ENCODE measurements around the gene UBE2Q2. TPM values are rescaled to one million over a fixed set of nuclear protein-coding genes. Genes with fewer than 3 reads are reported as not detected.

UBE2Q2 gene
- total and polyA plus RNA-seq, 9 of the 15 experiments (the other 6 are each of a cell fraction or from before 2014, with no cell fraction given) = 6.2 to 24.0 (median 16.2) TPM

DNA sequence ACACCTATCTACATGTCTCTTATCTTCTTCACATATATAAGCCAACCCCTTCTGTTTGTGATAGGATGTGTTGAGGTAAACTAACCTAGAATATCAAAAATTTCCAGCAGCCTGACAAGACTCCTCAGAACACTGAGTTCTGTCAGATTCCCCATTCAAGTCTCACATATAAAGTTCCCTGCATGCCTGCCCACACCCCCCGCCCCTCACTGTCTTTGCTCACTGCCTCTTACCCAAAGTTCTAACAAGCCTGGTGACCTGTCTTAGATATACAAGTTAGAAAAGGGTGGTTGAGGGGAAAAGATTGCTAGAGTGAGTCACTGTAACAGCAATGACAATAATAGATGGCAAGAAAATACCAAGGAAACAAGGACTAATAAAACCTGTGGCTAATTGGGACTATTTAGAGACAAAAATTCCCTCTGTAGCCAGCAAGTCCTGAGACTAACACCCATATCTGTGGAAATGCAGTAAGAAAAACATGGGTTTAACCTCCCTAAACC lies 100.5 kb downstream of the UBE2Q2 start:
- POLR2A ChIA-PET = no interaction called here
- H3K27ac ChIP-seq (ENCODE audit: extremely low read depth, low read depth, low read length) = no peak overlapping the region
- DNase-seq (ENCODE audit: extremely low read depth in 1 of 4, low spot score in 3 of 4) (no peak), ATAC-seq (no peak; the same call in 1 of the 3 replicates), FAIRE-seq (no peak)
- 0 out of 5 replicates have a peak, but pooled peaks cover 2 to 4% of the 10 kb centered on the region in 2 experiments for H3K27me3 ChIP-seq (ENCODE audit: control insufficient read depth in 2 of 2, insufficient read depth in 2 of 2, low read length in 2 of 2)
- H3K9me1 ChIP-seq (ENCODE audit: control insufficient read depth, insufficient read depth, low read length) = no peaks in the 10 kb centered on the region
- BruUV-seq (replicated peaks) = no TSS peak
- H3K9me3 ChIP-seq (replicated peaks; ENCODE audit: control insufficient read depth, insufficient read depth, low read depth, low read length) = 0 out of 2 replicates have a peak, but pooled peaks cover 2% of the 10 kb centered on the region
- no peak overlapping the region for H3K4me2 ChIP-seq (ENCODE audit: insufficient read depth, low read length)
- intact Hi-C loops (cut with micrococcal nuclease) = no loop called here
- no peaks in the 10 kb centered on the region for H3K79me2 ChIP-seq (ENCODE audit: control insufficient read depth, insufficient read depth, low read length)
- no peak overlapping the region for H3K4me3 ChIP-seq
- CTCF ChIA-PET (ENCODE audit: low intra/inter-chr PET ratio) = no interaction called here
- in situ Hi-C loops (cut with MboI) = no loop called here
- WGBS (ENCODE audit: insufficient coverage, low coverage, missing lambda C conversion rate) = 18% methylated on average over 1 of the region's 1 CpG
- no peaks in the 10 kb centered on the region for H3K4me1 ChIP-seq (replicated peaks in 1 of 2; ENCODE audit: control insufficient read depth in 2 of 2, insufficient read depth in 2 of 2, low read length in 2 of 2)
- no peak overlapping the region for H3K9ac ChIP-seq (ENCODE audit: insufficient read depth in 1 of 2, low read depth in 2 of 2, low read length in 2 of 2)
- TF ChIP-seq ZC3H11A (IDR thresholded peaks at IDR 0.05; ENCODE audit: low read depth, low read length) (no peak), OTX1 (CRISPR knock-in tag; IDR thresholded peaks at IDR 0.05) (no peak), ZNF354B (CRISPR knock-in tag; IDR thresholded peaks at IDR 0.05) (no peak)
- TF ChIP-seq, protein P1, sequence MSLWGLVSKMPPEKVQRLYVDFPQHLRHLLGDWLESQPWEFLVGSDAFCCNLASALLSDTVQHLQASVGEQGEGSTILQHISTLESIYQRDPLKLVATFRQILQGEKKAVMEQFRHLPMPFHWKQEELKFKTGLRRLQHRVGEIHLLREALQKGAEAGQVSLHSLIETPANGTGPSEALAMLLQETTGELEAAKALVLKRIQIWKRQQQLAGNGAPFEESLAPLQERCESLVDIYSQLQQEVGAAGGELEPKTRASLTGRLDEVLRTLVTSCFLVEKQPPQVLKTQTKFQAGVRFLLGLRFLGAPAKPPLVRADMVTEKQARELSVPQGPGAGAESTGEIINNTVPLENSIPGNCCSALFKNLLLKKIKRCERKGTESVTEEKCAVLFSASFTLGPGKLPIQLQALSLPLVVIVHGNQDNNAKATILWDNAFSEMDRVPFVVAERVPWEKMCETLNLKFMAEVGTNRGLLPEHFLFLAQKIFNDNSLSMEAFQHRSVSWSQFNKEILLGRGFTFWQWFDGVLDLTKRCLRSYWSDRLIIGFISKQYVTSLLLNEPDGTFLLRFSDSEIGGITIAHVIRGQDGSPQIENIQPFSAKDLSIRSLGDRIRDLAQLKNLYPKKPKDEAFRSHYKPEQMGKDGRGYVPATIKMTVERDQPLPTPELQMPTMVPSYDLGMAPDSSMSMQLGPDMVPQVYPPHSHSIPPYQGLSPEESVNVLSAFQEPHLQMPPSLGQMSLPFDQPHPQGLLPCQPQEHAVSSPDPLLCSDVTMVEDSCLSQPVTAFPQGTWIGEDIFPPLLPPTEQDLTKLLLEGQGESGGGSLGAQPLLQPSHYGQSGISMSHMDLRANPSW (CRISPR knock-in tag; IDR thresholded peaks at IDR 0.05) = no peak
- no peaks in the 10 kb centered on the region for H4K20me1 ChIP-seq (replicated peaks; ENCODE audit: control insufficient read depth, insufficient read depth, low read length)
- H3K36me3 ChIP-seq (ENCODE audit: control insufficient read depth, insufficient read depth, low read length) = no peaks in the 10 kb centered on the region
- H2AFZ ChIP-seq (ENCODE audit: low read depth, low read length) = no peak overlapping the region

Data from K562 (cell line).